ENCODE measurements around the gene VPS45. TPM values are rescaled to one million over a fixed set of nuclear protein-coding genes. Genes with fewer than 3 reads are reported as not detected.

Gene VPS45
- total and polyA plus RNA-seq, 4 donors: 19.7 to 58.2 (median 46.2) TPM

DNA sequence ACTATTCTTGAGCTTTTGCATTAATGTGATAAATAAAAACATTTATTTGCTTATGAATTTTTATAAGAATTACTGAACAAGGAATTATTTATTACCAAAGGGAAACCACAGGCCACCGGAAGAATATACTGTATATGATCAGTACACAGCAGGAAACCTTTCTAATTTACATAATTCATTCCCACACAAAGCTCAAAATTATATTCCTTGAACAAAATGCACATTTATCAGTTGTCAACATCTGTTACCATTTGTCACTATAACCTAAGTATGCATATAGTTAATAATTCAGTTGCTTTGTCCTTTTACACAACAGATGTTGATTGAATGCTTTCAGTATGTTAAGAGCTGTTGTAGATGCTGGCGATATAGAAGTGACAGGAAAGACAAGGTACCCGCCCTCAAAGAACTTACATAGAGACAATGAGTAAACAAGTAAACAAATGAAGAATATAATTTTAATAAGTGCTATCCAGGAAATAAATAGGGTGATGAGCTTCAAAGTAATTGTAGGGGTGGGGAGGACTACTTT lies 27.2 kb downstream of the VPS45 start:
- peaks cover 0 to 3% of the 10 kb centered on the region in 2 donors for H3K36me3 ChIP-seq (ENCODE audit: control insufficient read depth in 1 of 2, insufficient read depth in 2 of 2, low read length in 1 of 2)
- WGBS, 2 donors: 89 to 93% methylated on average over 3 of the region's 3 CpGs
- H3K27ac ChIP-seq (ENCODE audit: low read depth in 1 of 2, low read length in 2 of 2): peak overlapping the region in 1 of 2 donors; percentile 33
- ATAC-seq (ENCODE audit: low FRiP score) (no peak), DNase-seq (no peak)
- no peak overlapping the region for H3K4me3 ChIP-seq (ENCODE audit: low read length in 2 of 2)
- H3K4me1 ChIP-seq (ENCODE audit: control insufficient read depth in 1 of 2, insufficient read depth in 2 of 2, low read length in 2 of 2): no peaks in the 10 kb centered on the region
- no peaks in the 10 kb centered on the region for H3K27me3 ChIP-seq (ENCODE audit: control insufficient read depth in 1 of 2, insufficient read depth in 2 of 2, low read length in 1 of 2)
- intact Hi-C loops (cut with DNase I): loop anchor here in 1 of 2 donors (5.0 kb wide), 1 partner anchor 63 kb away; no protein-coding TSS in a partner anchor
- no peaks in the 10 kb centered on the region for H3K9me3 ChIP-seq (ENCODE audit: control insufficient read depth, low read length)

DNA sequence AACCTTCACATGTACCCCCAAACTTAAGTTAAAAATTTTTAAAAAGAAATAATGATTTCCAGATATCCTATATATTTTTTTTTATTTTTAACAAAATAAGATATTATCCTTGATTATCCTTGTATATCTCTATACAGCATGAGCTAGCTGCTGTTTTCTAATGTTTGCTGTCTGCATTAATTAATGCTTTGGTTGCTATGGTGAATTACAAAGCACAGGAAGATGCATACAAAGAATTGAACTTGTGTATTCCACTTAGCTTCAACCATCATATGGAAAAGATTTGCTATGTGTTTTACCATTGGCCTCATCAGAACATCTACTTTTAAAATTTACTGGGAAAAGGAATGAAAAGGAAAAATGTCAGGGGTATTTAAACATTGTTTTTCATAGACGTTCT lies 35.4 kb downstream of the VPS45 start:
- intact Hi-C loops (cut with DNase I): loop anchor here in 1 of 2 donors (5.0 kb wide), 1 partner anchor 44 kb away; the partner anchor contains the start of gene PLEKHO1
- no peak for DNase-seq
- Histone ChIP-seq H3K9me3 (ENCODE audit: control insufficient read depth, low read length) (no peaks in the 10 kb centered on the region), H3K27ac (ENCODE audit: low read depth in 1 of 2, low read length in 2 of 2) (no peak overlapping the region), H3K27me3 (ENCODE audit: control insufficient read depth in 1 of 2, insufficient read depth in 2 of 2, low read length in 1 of 2) (no peaks in the 10 kb centered on the region), H3K36me3 (ENCODE audit: control insufficient read depth in 1 of 2, insufficient read depth in 2 of 2, low read length in 1 of 2) (peaks cover 0 to 3% of the 10 kb centered on the region in 2 donors), H3K4me3 (ENCODE audit: low read length in 2 of 2) (no peak overlapping the region), H3K4me1 (ENCODE audit: control insufficient read depth in 1 of 2, insufficient read depth in 2 of 2, low read length in 2 of 2) (no peaks in the 10 kb centered on the region)
- WGBS, 2 donors: 32 to 34% methylated on average over 1 of the region's 1 CpG
- no peak for ATAC-seq (ENCODE audit: low FRiP score)

DNA sequence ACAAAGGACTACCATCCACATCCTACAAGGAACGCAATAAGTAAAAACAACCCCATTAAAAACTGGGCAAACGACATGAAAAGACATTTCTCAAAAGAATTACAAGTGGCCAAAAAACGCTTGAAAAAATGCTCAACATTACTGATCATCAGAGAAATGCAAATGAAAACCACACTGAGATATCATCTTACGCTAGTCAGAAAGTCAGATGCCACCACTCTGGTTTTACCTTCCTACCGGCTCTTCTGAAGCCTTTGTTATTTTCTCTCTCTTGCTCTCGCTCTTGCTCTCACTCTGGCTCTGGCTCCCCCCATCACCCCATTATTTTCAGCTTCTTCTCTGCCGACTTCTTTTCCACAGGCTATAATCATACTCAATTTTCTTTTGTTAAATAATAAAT lies 38.8 kb downstream of the VPS45 start:
- DNase-seq: no peak
- H3K4me1 ChIP-seq (ENCODE audit: control insufficient read depth in 1 of 2, insufficient read depth in 2 of 2, low read length in 2 of 2): peaks cover 0 to 3% of the 10 kb centered on the region in 2 donors
- H3K36me3 ChIP-seq (ENCODE audit: control insufficient read depth in 1 of 2, insufficient read depth in 2 of 2, low read length in 1 of 2): peaks cover 0 to 5% of the 10 kb centered on the region in 2 donors
- ATAC-seq (ENCODE audit: low FRiP score): no peak
- intact Hi-C loops (cut with DNase I): no loop called here
- no peaks in the 10 kb centered on the region for H3K27me3 ChIP-seq (ENCODE audit: control insufficient read depth in 1 of 2, insufficient read depth in 2 of 2, low read length in 1 of 2)
- H3K27ac ChIP-seq (ENCODE audit: low read depth in 1 of 2, low read length in 2 of 2): no peak overlapping the region
- no peaks in the 10 kb centered on the region for H3K9me3 ChIP-seq (ENCODE audit: control insufficient read depth, low read length)
- H3K4me3 ChIP-seq (ENCODE audit: low read length in 2 of 2): no peak overlapping the region
- WGBS, 2 donors: 91 to 92% methylated on average over 7 of the region's 7 CpGs

DNA sequence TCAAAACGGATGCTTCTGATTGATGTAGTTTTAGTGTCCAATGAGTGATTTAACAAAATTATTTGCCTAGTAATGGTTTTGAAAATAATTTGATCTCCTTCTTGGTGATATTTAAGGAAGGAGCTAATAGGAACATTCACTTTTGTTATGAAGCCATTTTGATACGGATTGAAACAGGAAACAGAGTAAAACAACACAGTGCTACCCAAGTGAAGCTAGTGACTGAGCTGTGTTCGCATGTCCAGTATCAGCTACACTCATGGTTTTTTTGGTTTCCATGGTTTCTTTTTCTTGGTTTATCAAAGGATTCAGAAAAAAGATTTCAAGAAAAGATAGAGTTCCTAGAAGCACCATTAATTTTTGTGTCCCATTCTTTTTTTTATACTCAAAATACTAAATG lies 42.0 kb downstream of the VPS45 start:
- no peak overlapping the region for H3K27ac ChIP-seq (ENCODE audit: low read depth in 1 of 2, low read length in 2 of 2)
- ATAC-seq (ENCODE audit: low FRiP score) (no peak), DNase-seq (no peak)
- 78 to 82% methylated on average over 3 of the region's 3 CpGs for whole genome bisulfite sequencing, 2 donors
- peaks cover 0 to 3% of the 10 kb centered on the region in 2 donors for H3K36me3 ChIP-seq (ENCODE audit: control insufficient read depth in 1 of 2, insufficient read depth in 2 of 2, low read length in 1 of 2)
- intact Hi-C loops (cut with DNase I): no loop called here
- H3K27me3 ChIP-seq (ENCODE audit: control insufficient read depth in 1 of 2, insufficient read depth in 2 of 2, low read length in 1 of 2): no peaks in the 10 kb centered on the region
- H3K4me1 ChIP-seq (ENCODE audit: control insufficient read depth in 1 of 2, insufficient read depth in 2 of 2, low read length in 2 of 2): peaks cover 0 to 3% of the 10 kb centered on the region in 2 donors
- no peak overlapping the region for H3K4me3 ChIP-seq (ENCODE audit: low read length in 2 of 2)
- no peaks in the 10 kb centered on the region for H3K9me3 ChIP-seq (ENCODE audit: control insufficient read depth, low read length)

DNA sequence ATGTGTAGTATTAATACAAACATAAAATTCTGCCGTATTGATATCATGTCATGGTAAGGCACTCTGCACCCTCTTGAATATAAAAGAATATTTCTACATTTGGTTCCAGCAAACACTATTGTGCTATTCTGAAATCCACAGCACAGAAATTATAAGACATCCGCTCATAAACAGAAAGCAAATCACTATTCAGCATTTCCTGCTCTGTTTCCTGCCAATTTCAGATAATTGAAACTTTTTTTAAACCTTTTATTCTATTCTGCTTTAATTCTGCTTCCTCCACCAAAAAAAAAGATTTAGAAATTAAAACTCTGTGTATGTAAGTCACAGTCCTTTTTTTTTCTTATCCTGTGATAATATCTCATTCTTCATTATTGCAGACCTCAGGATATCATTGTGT lies 42.5 kb downstream of the VPS45 start:
- Histone ChIP-seq H3K4me3 (ENCODE audit: low read length in 2 of 2) (no peak overlapping the region), H3K27ac (ENCODE audit: low read depth in 1 of 2, low read length in 2 of 2) (no peak overlapping the region), H3K36me3 (ENCODE audit: control insufficient read depth in 1 of 2, insufficient read depth in 2 of 2, low read length in 1 of 2) (peaks cover 0 to 1% of the 10 kb centered on the region in 2 donors), H3K4me1 (ENCODE audit: control insufficient read depth in 1 of 2, insufficient read depth in 2 of 2, low read length in 2 of 2) (peaks cover 0 to 3% of the 10 kb centered on the region in 2 donors), H3K27me3 (ENCODE audit: control insufficient read depth in 1 of 2, insufficient read depth in 2 of 2, low read length in 1 of 2) (no peaks in the 10 kb centered on the region), H3K9me3 (ENCODE audit: control insufficient read depth, low read length) (no peaks in the 10 kb centered on the region)
- no peak for ATAC-seq (ENCODE audit: low FRiP score)
- 83 to 96% methylated on average over 2 of the region's 2 CpGs for WGBS, 2 donors
- DNase-seq: no peak
- intact Hi-C loops (cut with DNase I): no loop called here

DNA sequence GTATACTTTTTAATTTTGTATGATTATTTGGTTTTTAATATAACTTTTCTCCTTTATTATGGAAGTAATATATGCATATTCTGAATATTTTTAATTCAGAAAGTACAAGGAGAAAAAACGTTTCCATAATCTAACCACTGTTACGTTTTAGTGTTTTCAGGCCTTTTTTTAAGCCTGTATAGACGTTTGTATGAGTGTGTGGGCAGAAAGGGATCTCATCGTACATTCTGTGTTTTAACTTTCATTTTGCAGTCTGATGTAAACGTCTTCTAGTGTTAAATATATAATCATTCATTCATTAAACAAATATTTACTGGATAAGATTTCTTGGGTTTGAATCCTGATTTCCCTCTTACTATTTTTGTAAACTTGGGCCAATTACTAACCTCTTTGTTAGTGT lies 44.1 kb downstream of the VPS45 start:
- Histone ChIP-seq H3K27me3 (ENCODE audit: control insufficient read depth in 1 of 2, insufficient read depth in 2 of 2, low read length in 1 of 2) (no peaks in the 10 kb centered on the region), H3K4me3 (ENCODE audit: low read length in 2 of 2) (no peak overlapping the region), H3K27ac (ENCODE audit: low read depth in 1 of 2, low read length in 2 of 2) (no peak overlapping the region), H3K9me3 (ENCODE audit: control insufficient read depth, low read length) (no peaks in the 10 kb centered on the region), H3K4me1 (ENCODE audit: control insufficient read depth in 1 of 2, insufficient read depth in 2 of 2, low read length in 2 of 2) (peaks cover 0 to 3% of the 10 kb centered on the region in 2 donors), H3K36me3 (ENCODE audit: control insufficient read depth in 1 of 2, insufficient read depth in 2 of 2, low read length in 1 of 2) (peaks cover 0 to 1% of the 10 kb centered on the region in 2 donors)
- intact Hi-C loops (cut with DNase I): no loop called here
- 7 to 12% methylated on average over 5 of the region's 5 CpGs for WGBS, 2 donors
- no peak for ATAC-seq (ENCODE audit: low FRiP score)
- no peak for DNase-seq

DNA sequence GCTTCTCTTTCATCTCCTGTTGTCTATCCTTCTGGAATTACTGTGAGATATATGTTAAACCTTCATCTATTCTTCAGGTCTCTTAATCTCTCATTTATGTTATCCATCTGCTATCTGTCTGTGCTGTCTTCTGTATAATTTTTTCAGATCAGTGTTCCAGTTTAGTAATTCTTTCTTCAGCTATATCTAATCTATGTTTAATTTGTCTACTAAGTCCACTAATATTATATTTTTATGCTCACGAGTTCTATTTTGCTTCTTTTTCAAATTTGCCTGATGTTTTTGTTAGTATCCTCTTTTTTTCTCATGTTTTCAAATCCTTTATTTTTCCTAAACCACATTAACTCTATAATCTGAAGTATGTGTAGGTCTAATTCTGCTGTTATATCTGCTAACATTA lies 47.5 kb downstream of the VPS45 start:
- H3K27ac ChIP-seq (ENCODE audit: low read depth in 1 of 2, low read length in 2 of 2): no peak overlapping the region
- H3K9me3 ChIP-seq (ENCODE audit: control insufficient read depth, low read length): no peaks in the 10 kb centered on the region
- H3K27me3 ChIP-seq (ENCODE audit: control insufficient read depth in 1 of 2, insufficient read depth in 2 of 2, low read length in 1 of 2): no peaks in the 10 kb centered on the region
- H3K4me3 ChIP-seq (ENCODE audit: low read length in 2 of 2): no peak overlapping the region
- no peak for DNase-seq
- peaks cover 0 to 3% of the 10 kb centered on the region in 2 donors for H3K4me1 ChIP-seq (ENCODE audit: control insufficient read depth in 1 of 2, insufficient read depth in 2 of 2, low read length in 2 of 2)
- WGBS, 2 donors: 96 to 100% methylated on average over 1 of the region's 1 CpG
- intact Hi-C loops (cut with DNase I): no loop called here
- ATAC-seq (ENCODE audit: low FRiP score): no peak
- peaks cover 0 to 1% of the 10 kb centered on the region in 2 donors for H3K36me3 ChIP-seq (ENCODE audit: control insufficient read depth in 1 of 2, insufficient read depth in 2 of 2, low read length in 1 of 2)

DNA sequence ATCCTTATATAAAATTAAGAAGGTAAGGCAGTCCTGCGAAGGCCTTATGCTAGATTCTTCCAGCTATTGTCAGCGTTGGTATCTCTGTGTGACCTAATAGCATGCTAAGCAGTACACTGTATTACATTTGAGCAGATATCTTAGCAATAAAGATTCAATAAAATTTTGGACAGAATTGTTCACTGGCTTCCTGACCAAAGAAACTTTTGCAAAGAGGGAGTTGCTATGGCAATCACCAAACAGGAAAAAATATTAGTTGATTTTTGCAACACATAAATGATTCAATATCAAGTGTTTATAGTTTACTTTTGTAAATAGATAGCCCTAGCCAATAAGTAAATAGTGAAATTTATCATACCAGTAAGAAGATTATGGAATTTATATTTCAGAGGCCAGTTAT lies 51.1 kb downstream of the VPS45 start:
- H3K27me3 ChIP-seq (ENCODE audit: control insufficient read depth in 1 of 2, insufficient read depth in 2 of 2, low read length in 1 of 2): no peaks in the 10 kb centered on the region
- H3K27ac ChIP-seq (ENCODE audit: low read depth in 1 of 2, low read length in 2 of 2): no peak overlapping the region
- no peak overlapping the region for H3K4me3 ChIP-seq (ENCODE audit: low read length in 2 of 2)
- WGBS, 2 donors: 84 to 90% methylated on average over 2 of the region's 2 CpGs
- ATAC-seq (ENCODE audit: low FRiP score) (no peak), DNase-seq (no peak)
- intact Hi-C loops (cut with DNase I): no loop called here
- no peaks in the 10 kb centered on the region for H3K36me3 ChIP-seq (ENCODE audit: control insufficient read depth in 1 of 2, insufficient read depth in 2 of 2, low read length in 1 of 2)
- no peaks in the 10 kb centered on the region for H3K4me1 ChIP-seq (ENCODE audit: control insufficient read depth in 1 of 2, insufficient read depth in 2 of 2, low read length in 2 of 2)
- no peaks in the 10 kb centered on the region for H3K9me3 ChIP-seq (ENCODE audit: control insufficient read depth, low read length)

DNA sequence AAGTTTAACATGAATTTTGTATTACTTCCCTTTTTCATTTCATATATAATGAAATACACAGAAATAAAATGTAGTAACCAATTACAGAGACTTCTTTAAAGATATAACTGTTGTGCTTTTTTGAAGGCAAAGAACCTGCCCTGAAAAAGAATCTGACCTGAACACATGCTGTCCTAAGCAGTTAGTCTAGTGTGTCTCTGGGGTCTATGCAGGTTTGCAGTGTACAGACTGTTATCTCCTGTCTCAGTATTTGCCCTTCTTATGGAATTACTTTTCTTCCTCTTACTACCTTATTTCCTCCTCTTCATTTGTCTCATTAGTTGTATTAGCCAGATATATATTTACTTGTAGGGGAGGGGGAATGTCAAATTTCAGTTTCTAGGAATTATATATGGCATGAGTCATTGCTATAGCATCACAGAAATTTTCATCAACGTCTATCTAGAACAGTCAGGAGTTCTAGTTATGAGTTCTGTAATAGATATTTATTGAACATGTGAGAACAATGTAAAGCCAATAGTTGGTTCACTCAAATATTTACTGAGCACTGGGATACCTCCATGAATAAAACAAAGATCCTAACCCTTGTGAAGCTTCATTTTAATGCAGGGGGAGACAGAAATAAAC lies 53.8 kb downstream of the VPS45 start:
- 19 to 38% methylated on average over 1 of the region's 1 CpG for WGBS, 2 donors
- H3K9me3 ChIP-seq (ENCODE audit: control insufficient read depth, low read length): no peaks in the 10 kb centered on the region
- intact Hi-C loops (cut with DNase I): no loop called here
- DNase-seq (no peak), ATAC-seq (ENCODE audit: low FRiP score) (no peak)
- H3K4me1 ChIP-seq (ENCODE audit: control insufficient read depth in 1 of 2, insufficient read depth in 2 of 2, low read length in 2 of 2): no peaks in the 10 kb centered on the region
- no peak overlapping the region for H3K27ac ChIP-seq (ENCODE audit: low read depth in 1 of 2, low read length in 2 of 2)
- no peaks in the 10 kb centered on the region for H3K36me3 ChIP-seq (ENCODE audit: control insufficient read depth in 1 of 2, insufficient read depth in 2 of 2, low read length in 1 of 2)
- H3K4me3 ChIP-seq (ENCODE audit: low read length in 2 of 2): no peak overlapping the region
- H3K27me3 ChIP-seq (ENCODE audit: control insufficient read depth in 1 of 2, insufficient read depth in 2 of 2, low read length in 1 of 2): no peaks in the 10 kb centered on the region

All from aorta (tissue), 5 donors.